HG02623 (cell line): ENCODE results near the gene TMEM106B.
"Not testable (repeated sequence)": the region's sequence is repeated elsewhere in the genome, so short reads cannot be mapped to it uniquely, and the experiment has no call there.

Source experiments
- ATAC-seq: cut with Tn5 transposase; IDR thresholded peaks from one replicate; pipeline ENCODE4 v1.9.1; 2021; ENCODE audit warnings: moderate library complexity; ENCODE audit not compliant: unreplicated experiment

Gene TMEM106B

DNA sequence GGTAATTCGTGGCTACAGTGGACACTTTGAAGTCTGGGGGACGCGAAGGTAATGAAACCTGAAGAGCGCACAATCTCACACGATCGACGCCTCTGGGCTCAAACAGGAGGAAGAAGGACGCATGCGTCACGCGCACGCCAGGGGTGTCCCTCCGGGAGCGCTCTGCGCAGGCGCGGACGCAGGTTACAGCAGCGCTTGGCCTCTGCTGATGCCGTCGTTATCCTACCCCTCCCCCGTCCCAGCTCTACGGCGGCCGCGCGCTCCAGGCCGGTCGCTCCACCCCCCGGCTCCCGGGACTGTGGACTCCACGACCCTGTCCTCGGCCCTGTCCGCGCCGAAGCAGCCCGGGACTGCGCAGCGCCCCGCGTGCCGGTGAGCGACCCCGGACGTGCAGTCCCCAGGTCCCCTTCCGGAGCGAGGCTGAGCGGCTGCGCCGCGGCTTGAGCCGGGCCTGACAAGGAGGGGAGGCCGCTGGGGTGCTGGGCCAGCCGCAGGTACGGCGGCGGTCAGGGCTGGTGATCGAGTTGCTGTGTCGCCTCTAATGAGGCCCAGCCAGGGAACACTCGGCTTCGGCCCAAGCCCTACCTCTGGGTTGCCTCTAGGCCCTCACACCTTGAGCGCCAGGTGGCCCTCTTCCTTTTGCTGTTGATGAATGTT lies at the start of gene TMEM106B:
TMEM106B (plus strand) TSS at position 241 of the 657 bp plus-strand sequence. CDS start 3,517 bp downstream, outside the sequence.
- ATAC-seq: peak; percentile 94

DNA sequence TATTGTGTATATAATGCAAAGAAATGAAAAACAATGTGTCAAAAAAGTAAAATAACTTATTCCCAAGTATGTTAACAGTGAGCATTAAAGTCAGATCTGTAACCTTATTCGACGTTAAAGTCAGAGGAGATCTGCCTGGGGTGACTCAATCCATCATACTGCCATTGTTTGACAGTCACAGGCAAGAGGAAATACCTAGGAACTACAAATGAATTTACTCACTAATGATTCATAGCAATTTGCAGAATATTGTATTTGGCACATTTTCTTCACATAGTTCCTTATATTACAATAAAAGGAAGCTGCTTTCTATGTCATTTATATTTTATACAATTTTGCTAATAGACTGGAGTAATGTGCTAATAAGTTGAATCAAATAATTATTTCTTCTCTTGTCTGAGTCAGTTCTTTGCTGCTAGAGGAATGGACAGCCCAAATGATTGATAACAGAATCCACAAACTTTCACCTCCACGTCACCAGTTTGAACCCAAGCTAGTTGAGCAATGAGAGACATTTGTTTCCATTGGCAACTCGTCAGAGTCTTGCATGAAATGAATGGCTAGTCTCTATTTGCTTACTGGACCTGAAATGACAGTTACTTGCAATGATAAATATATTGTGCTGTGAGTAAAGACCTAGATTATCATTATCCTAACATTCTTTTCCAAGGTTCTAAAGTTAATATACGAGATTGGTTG lies 48.5 kb upstream of the TMEM106B start:
- ATAC-seq: no peak

DNA sequence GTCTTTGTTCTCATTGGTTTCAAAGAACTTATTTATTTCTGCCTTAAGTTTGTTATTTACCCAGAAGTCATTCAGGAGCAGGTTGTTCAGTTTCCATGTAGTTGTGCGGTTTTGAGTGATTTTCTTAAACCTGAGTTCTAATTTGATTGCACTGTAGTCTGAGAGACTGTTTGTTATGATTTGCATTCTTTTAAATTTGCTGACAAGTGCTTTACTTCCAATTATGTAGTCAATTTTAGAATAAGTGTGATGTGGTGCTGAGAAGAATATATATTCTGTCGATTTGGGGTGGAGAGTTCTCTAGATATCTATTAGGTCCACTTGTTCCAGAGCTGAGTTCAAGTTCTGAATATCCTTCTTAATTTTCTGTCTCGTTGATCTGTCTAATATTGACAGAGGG lies 43.0 kb upstream of the TMEM106B start:
- not testable (repeated sequence) for ATAC-seq

DNA sequence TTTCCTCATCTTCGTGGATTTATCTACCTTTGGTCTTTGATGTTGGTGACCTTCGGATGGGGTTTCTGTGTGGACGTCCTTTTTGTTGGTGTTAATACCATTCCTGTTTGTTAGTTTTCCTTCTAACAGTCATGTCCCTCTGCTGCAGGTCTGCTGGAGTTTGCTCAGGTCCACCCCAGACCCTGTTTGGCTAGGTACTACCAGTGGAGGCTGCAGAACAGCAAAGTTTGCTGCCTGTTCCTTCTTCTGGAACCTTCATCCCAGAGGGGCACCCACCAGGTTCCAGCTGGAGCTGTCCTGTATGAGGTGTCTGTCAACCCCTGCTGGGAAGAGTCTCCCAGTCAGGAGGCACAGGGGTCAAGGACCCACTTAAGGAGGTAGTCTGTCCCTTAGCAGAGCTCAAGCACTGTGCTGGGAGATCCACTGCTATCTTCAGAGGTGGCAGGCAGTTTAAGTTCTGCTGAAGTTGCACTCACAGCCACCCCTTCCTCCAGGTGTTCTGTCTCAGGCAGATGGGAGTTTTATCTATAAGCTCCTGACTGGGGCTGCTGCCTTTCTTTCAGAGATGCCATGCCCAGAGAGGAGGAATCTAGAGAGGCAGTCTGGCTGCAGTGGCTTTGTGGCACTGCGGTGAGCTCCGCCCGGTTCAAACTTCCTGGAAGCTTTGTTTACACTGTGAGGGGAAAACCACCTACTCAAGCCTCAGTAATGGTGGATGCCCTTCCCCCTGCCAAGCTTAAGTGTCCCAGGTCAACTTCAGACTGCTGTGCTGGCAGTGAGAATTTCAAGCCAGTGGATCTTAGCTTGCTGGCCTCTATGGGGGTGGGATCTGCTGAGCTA lies 40.9 kb upstream of the TMEM106B start:
- not testable (repeated sequence) for ATAC-seq

DNA sequence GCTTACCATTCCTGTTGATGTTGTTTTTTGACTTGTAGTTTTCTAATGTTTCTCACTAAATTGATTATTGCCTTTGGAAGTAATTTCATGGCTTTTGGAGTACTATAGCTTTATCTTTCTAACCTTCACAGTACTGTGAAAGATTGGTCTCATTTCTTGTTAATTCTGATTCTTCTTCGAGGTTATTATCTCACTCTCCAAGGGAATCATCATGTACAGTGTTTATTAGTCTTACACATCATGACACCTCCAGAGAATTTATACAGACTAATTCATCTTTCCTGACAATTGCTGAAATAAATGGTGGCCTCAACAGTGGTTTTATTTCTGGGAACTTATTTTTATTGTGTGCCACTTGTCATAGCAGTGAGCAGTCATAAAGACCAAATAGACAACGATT lies 37.4 kb upstream of the TMEM106B start:
- ATAC-seq: no peak

DNA sequence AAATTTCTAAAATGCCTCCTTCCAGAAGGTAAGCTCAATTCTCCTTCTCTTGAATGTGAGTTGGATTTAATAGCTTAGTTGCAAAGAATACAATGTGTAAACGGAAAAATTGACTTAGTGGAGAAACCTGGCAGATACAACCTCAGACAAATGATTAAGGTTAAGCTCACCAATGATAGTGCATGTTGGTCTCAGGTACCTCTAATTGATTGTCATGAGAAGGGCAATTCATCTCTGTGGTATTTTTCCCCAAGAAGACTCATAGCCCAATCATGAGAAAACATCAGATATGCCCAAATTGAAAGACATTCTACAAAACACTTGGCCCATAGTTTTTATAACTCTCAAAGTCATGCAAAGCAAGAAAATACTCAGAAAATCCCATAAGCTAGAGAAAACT lies 36.2 kb upstream of the TMEM106B start:
- no peak for ATAC-seq

DNA sequence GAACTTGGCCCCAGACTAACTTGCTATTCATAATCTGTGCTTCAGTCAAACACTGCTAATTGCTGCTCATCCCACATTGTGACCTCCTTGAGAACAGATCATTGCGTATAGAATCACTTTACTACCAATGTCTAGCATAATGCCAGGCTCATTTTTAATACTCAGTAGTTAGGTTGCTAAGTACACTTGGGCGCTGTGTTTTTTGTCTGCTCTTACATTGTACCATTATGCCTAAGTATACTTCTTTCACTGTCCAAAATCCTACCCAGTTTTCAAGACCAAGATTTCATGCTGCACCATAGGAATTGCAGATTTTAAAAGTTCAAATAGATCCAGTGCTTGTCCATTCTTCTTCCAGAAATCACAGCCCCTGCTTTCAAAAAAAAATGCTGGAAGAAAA lies 32.8 kb upstream of the TMEM106B start:
- ATAC-seq: no peak

DNA sequence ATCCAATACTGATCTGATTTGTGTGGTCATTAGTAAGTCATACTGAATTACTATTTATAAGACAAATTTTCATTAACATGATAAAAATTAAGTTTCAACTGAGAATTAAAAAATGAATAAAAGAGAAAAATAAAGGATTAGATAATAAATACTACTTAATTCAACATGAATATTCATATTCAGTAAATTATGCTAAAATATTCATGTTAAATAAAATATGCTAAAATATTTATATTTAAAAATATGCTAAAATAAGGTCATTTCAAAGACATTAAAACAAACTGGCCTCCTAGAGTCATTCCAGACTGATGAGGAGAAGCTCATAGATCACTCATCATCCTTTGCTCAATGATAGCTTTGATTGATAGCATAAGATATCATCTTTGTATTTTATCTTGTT lies 16.7 kb upstream of the TMEM106B start:
- ATAC-seq: no peak

DNA sequence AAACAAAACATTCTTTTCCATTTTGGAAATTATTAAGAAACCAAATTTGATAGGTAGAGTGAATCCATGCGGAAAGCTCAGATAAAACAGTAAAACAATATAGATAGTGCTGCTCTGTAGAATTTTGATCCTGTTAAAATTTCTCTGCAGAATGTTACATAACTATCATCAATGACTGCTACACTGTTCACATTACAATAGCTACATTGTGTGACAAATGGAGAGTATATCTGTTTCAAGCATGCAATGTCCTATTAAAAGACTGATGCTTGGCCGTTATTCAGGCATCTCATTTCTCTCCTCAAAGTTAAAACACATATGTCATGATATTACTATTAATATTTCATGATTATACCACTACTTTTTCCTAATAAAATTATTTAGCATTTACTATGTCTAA lies 14.7 kb upstream of the TMEM106B start:
- ATAC-seq: no peak

DNA sequence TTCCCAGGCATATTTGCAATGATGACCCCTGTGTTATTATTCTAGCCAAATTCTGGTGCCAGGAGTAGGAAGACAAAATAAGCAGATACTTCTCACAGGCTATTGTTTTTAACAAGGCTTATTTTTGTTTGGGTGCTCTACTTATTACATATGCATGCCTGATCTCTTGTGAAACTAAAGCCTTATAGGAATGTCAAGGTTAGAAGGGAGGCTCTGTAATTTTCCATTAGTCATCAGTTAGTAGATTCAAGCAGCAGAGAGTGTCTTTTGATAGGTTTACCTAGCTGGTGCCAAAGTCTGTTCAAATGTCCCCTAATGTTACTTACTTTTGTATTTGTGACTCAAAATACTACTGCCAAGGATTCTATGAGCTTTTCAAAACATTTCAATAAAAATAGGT lies 11.7 kb upstream of the TMEM106B start:
- no peak for ATAC-seq

DNA sequence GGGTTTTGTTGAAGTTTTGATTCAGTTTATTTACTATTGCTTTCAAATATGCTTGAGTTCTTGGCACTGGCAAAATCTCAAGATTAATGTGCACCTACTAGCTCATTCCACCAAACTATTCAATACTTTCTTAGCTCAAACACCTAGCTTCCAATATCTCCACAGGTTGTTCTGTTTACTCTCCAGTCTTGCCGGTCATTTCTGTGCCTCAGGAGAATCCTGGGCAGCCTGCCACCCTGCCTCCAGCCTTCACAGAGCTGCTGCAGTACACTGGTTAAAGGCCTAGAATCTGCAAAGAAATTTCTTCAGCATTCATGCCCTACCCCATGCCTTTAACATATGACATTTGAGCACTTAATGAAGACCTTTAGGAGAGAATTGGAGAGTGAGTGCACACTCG lies 4.0 kb upstream of the TMEM106B start:
- no peak for ATAC-seq

DNA sequence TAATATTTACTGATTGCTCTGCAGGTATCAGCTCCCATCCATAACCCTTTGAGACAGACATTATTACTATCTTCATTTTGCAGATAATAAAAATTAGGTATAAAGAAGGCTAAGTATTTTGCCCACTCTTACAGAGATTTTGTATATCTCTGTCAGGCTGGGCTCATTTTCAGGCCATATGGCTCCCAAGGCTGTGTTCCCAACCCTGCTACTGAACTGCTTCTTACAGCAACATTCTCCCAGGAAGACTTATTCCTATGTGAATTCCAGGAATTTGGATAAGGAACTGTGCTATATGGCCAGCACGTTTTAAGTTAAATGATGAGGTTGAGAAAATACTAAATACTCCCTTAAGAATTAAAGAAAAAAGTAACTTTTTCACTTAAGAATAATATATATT lies 1.9 kb upstream of the TMEM106B start:
- ATAC-seq: no peak

DNA sequence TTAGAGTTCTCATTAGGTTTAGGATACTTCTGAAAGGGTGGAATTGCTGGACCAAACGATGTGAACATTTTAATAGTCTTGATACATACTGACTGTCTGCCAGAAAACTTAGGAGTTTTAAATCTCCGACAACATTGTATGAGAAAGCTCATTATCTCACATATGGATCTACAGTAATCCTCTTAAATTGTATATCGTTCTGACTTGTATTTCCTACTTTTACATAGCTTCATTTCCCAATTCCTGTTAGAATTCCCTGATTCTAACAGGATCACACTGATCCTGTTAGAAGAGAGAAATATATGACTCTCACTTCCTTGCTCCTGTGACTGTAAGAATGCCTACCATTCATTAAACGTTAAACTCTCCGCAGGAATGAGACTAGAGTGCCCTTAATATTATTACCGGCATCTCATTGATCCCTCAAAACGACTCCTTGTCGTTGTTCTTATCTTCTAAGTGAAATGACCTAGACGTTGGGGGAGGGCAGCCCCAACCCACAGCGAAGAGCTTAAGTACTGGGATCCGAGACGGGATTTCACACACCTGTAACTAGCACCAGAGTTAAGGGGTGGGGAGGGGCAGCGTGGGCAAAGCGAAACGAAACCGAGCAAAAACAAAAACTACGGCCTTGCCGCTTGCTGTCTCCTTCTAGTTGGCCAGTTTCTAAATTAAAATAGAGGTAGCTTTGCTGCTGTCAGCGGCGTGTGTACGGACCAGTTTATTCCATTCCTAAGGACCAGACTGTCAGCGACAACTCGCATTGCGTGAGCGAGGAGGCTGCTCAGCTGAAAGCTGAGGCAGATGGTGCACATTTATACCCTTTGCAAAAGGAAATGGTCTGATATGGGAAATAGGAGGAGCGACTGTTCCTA lies 678 bp upstream of the TMEM106B start:
- ATAC-seq: peak; percentile 27

DNA sequence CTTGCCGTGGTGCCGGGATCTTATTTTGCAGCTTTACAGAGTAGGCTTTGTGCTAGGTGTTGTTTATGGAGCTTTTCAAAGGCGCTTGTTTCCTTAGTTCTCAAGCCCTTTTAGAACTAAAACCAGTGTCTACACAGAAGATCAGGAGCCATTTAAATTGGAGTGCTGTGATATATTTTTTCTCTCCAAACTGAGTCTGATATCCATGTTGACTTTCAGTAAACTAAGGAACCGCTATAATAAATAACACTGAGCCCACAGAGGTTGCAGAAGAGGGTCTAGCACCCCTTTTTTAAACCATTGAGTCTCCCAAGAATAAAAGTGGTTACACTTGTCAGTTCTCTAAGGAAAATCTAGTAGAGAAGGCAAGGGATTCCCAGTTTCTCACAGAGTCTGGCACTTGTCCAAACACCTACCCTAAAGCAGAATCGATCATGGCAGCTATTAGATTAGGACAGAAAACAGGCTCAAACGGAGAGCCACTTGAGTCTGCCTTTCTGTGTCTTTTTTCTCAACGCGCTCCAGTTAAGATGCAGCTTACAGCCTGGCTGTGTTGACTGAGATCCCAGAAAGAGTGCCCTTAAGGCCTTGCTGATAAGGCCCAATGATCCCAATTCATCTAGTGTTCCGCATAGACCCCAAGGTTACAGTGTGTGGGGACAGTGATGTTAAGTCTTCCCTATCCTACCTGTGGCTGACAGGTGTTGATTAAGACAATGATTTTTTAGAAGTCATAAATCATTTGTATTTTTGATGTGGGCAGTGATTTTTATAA lies 804 bp downstream of the TMEM106B start:
- no peak for ATAC-seq

DNA sequence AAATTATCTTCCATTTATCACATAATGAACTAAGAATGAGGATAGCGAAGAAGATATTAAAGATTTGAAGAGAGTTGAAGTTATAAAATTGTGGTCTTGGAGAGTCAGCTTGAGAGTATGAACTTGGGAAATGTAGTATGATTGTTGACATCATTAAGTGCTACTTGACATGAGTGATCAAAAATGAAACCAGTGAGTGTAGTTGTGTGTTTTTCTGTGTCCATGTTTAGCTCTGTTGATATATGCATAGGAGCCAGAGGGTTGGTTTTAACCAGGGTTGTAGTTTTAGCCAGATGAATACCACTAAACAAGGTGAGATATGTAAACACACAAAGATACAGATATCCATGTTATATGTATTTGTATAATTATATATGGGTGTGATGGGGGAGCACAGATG lies 6.2 kb downstream of the TMEM106B start:
- no peak for ATAC-seq

DNA sequence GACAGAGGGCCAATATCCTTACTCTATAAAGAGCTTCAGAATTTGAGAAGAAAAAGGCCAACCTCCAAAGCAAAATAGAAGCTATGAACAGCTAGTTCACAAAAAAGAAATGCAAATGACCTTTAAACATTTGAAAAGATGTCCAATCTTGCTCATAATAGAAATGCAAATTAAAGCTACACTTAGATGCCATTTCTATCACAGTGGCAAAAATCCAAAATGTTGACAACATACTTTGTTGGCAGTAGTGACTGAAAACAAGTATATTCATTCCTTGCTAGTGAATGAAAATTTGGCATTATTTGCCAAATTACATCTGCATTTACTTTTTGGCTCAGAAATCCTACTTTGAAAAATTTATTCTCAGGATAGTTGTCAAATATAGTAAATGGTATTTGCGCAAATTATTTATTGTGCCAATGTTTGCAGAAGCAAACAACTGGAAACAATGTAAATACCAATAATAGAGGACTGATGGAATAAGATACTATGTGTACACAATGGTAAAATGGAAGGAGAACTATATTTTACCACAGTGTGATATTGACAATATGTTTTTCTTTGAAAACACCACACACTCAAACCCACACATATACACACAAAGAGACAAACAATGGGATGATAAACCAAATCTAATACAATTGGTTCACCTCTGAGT lies 9.4 kb downstream of the TMEM106B start:
- ATAC-seq: no peak

DNA sequence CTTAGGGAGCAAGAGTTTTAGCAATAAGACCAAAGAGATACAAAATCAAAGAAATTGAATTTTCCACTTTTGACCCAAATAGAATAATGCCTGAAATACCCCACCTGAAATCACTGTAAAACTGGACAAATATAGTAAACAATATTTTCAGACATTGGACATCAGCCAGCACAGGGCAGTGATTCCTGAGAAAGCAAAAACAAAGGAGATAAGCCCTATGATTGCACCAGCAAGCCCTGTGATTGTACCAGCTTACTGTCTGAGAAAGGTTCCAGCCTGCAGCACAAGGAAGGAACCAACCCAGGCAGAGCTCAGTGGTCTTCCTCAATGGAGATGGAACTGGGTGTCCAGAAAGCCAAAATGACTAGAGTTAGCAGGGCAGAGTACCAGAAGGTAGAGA lies 10.3 kb downstream of the TMEM106B start:
- ATAC-seq: no peak

DNA sequence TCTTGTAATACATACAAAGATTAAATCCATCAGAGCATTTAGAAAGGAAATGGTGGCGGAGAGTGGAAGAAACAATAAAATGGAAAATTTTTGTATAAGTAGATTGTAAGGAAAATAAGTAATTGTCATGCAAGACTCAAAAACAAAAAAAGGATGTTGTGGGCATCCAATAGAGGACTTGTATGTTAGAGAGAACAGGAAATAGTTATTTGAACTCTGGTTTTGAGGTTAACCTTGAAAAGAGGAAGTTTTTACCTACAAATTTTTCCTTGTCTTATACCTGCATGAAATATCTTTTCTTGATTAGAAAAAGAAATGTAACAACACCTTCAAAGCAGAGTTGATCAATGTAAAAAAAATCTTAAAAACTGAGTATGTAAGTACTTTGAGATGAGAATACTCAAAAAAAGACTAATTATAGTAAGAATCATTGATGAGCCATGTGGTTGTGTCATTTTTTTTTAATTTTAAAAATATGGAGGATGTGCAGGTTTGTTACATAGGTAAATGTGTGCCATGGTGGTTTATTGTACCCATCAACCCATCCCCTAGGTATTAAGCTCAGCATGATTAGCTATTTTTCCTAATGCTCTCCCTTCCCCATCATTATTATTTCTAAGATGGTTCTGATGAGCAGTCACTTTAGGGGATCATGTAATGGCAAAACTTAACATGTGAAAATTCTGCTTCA lies 11.9 kb downstream of the TMEM106B start:
- ATAC-seq: peak; percentile 96

DNA sequence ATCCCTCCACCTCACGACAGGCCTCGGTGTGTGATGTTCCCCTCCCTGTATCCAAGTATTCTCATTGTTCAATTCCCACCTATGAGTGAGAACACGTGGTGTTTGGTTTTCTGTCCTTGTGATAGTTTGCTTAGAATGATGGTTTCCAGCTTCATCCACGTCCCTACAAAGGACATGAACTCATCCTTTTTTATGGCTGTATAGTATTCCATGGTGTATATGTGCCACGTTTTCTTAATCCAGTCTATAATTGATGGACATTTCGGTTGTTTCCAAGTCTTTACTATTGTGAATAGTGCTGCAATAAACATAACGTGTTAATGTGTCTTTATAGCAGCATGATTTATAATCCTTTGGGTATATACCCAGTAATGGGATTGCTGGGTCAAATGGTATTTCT lies 13.9 kb downstream of the TMEM106B start:
- ATAC-seq: not testable (repeated sequence)
